ENCODE results near the gene AURKA. TPM values are rescaled to one million over a fixed set of nuclear protein-coding genes. Genes with fewer than 3 reads are reported as not detected.

AURKA gene
- total RNA-seq, 1 experiment from 2014 or later = 92.0 TPM

- DNase-seq = peak; percentile 17 to 40
- Histone ChIP-seq H3K9me2 (ENCODE audit: insufficient read depth) (no peaks in the 10 kb centered on the region), H3K27me3 (ENCODE audit: insufficient read depth, low read depth) (peaks cover 35% of the 10 kb centered on the region), H3K9me3 (ENCODE audit: insufficient read depth, low read depth) (no peaks in the 10 kb centered on the region), H2AFZ (no peak overlapping the region), H3F3A (ENCODE audit: insufficient read depth, low read depth) (no peaks in the 10 kb centered on the region), H3K36me3 (ENCODE audit: low read depth) (no peaks in the 10 kb centered on the region), H3K4me3 (no peak overlapping the region), H4K20me1 (ENCODE audit: insufficient read depth) (no peaks in the 10 kb centered on the region), H3K79me2 (ENCODE audit: low read depth) (no peaks in the 10 kb centered on the region), H3K4me1 (replicated peaks; ENCODE audit: insufficient read depth) (no peaks in the 10 kb centered on the region), H3K27ac (no peak overlapping the region), H3K4me2 (no peak overlapping the region)
- POLR2A ChIA-PET (ENCODE audit: unreplicated experiment) = no interaction called here
- no TSS peak for BruUV-seq (replicated peaks)
- TF ChIP-seq CTCF (conservative IDR thresholded peaks at IDR 0.05) = no peak
- no peak for TF ChIP-seq EZH2 (IDR thresholded peaks at IDR 0.05; ENCODE audit: low read depth)
- CTCF ChIA-PET = no interaction called here
- intact Hi-C loops (cut with micrococcal nuclease; ENCODE audit: unreplicated experiment) = no loop called here
Observed at GRCh38 chr20:56328861-56329260, 63.2 kb downstream of the AURKA start.

DNA sequence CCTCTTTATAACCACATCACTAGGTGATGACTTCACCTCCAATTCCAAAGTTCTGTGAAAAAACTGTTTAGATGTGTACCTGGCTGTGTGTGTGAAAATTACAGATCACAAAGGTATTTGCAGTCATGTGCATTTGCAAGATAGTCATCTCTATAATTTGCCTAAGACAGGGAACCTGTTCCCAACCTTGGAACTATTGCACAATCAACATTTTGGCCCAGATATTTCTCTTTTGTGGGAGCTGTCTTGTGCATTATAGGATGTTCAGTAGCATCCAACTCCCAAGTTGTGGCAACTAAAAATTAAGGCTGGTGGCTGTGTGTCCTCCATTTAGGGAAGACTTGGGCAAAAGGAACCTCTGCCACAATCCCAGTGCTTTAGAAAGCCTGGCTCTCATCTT is 67.2 kb downstream of the AURKA start:
- no peak overlapping the region for H2AFZ ChIP-seq
- no peak overlapping the region for H3K4me3 ChIP-seq
- POLR2A ChIA-PET (ENCODE audit: unreplicated experiment) = no interaction called here
- H3F3A ChIP-seq (ENCODE audit: insufficient read depth, low read depth) = no peaks in the 10 kb centered on the region
- H3K4me1 ChIP-seq (replicated peaks; ENCODE audit: insufficient read depth) = no peaks in the 10 kb centered on the region
- no peaks in the 10 kb centered on the region for H4K20me1 ChIP-seq (ENCODE audit: insufficient read depth)
- BruUV-seq (replicated peaks) = no TSS peak
- no peaks in the 10 kb centered on the region for H3K9me2 ChIP-seq (ENCODE audit: insufficient read depth)
- no peak for DNase-seq
- peaks cover 49% of the 10 kb centered on the region for H3K27me3 ChIP-seq (ENCODE audit: insufficient read depth, low read depth)
- no peaks in the 10 kb centered on the region for H3K36me3 ChIP-seq (ENCODE audit: low read depth)
- no peak overlapping the region for H3K4me2 ChIP-seq
- intact Hi-C loops (cut with micrococcal nuclease; ENCODE audit: unreplicated experiment) = no loop called here
- H3K79me2 ChIP-seq (ENCODE audit: low read depth) = no peaks in the 10 kb centered on the region
- TF ChIP-seq EZH2 (IDR thresholded peaks at IDR 0.05; ENCODE audit: low read depth) (no peak), CTCF (conservative IDR thresholded peaks at IDR 0.05) (no peak)
- CTCF ChIA-PET = no interaction called here
- no peak overlapping the region for H3K27ac ChIP-seq
- H3K9me3 ChIP-seq (ENCODE audit: insufficient read depth, low read depth) = no peaks in the 10 kb centered on the region

DNA sequence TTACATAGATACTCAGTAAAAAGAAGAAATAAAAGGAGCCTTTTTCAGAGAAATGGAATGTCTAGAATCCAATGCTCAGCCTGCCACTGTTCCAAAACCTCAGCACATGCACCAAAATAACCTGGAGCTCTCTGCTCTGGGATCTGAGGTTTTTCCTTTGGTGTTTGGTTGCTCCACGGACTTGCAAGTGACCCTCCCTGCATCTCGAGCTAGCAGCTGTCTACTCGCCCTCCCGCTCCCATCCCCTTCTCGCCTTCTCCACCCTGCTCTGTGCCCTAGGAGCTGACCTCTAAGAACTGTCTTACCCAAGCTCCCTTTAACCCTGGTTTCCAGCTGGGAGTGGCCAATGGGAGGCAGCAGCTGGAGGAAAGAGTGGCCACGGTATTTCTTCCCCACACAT is 68.4 kb downstream of the AURKA start:
- H2AFZ ChIP-seq = no peak overlapping the region
- H3K9me2 ChIP-seq (ENCODE audit: insufficient read depth) = no peaks in the 10 kb centered on the region
- POLR2A ChIA-PET (ENCODE audit: unreplicated experiment) = no interaction called here
- no peak overlapping the region for H3K27ac ChIP-seq
- no peaks in the 10 kb centered on the region for H3F3A ChIP-seq (ENCODE audit: insufficient read depth, low read depth)
- H4K20me1 ChIP-seq (ENCODE audit: insufficient read depth) = no peaks in the 10 kb centered on the region
- DNase-seq = no peak
- intact Hi-C loops (cut with micrococcal nuclease; ENCODE audit: unreplicated experiment) = no loop called here
- no TSS peak for BruUV-seq (replicated peaks)
- H3K4me1 ChIP-seq (replicated peaks; ENCODE audit: insufficient read depth) = no peaks in the 10 kb centered on the region
- H3K79me2 ChIP-seq (ENCODE audit: low read depth) = no peaks in the 10 kb centered on the region
- CTCF ChIA-PET = no interaction called here
- no peak overlapping the region for H3K4me3 ChIP-seq
- H3K9me3 ChIP-seq (ENCODE audit: insufficient read depth, low read depth) = no peaks in the 10 kb centered on the region
- no peak overlapping the region for H3K4me2 ChIP-seq
- H3K36me3 ChIP-seq (ENCODE audit: low read depth) = no peaks in the 10 kb centered on the region
- no peak for TF ChIP-seq CTCF (conservative IDR thresholded peaks at IDR 0.05)
- TF ChIP-seq EZH2 (IDR thresholded peaks at IDR 0.05; ENCODE audit: low read depth) = no peak
- peaks cover 60% of the 10 kb centered on the region for H3K27me3 ChIP-seq (ENCODE audit: insufficient read depth, low read depth)
